Right cardiac atrium (tissue), 5 donors: ENCODE measurements around the gene PHC2. TPM values are rescaled to one million over a fixed set of nuclear protein-coding genes. Genes with fewer than 3 reads are reported as not detected.
A peak's percentile ranks its signal among the peaks of the same experiment; 100 is the strongest.
"Not testable (repeated sequence)": the region's sequence is repeated elsewhere in the genome, so short reads cannot be mapped to it uniquely, and the experiment has no call there.

Experiments used
- ATAC-seq, 2 donors: fragments of 200-7000 bp; cut with Tn5 transposase; one replicate each; pipeline versions ENCODE4 v1.8.0 to v1.9.1; 2020; ENCODE audit warnings: moderate library complexity in 2 of 2, mild to moderate bottlenecking in 1 of 2
- DNase-seq, 3 donors: peaks; one replicate each; pipeline ENCODE4 v3.0.0-alpha.2; 2020
- H3K27ac ChIP-seq: one replicate; pipeline ENCODE4 v1.5.1; 2013; ENCODE audit warnings: mild to moderate bottlenecking, low read length, control low read depth, moderate library complexity
- H3K27me3 ChIP-seq: one replicate; pipeline ENCODE4 v1.6.1; 2013; ENCODE audit not compliant: control insufficient read depth, insufficient read depth
- H3K4me1 ChIP-seq: one replicate; pipeline ENCODE4 v1.6.1; 2013; ENCODE audit warnings: low read length; ENCODE audit not compliant: control insufficient read depth, insufficient read depth
- H3K4me3 ChIP-seq: one replicate; pipeline ENCODE4 v1.5.1; 2013; ENCODE audit warnings: low read length, control low read depth
- H3K9me3 ChIP-seq: one replicate; pipeline ENCODE4 v1.6.1; 2013; ENCODE audit warnings: low read length; ENCODE audit not compliant: control insufficient read depth
- WGBS: extraction: QIAGEN DNeasy Blood & Tissue Kit; methylation state at CpG from one replicate; pipeline ENCODE4 v1.1.7; 2013; 5-methylcytosine and 5-hydroxymethylcytosine counted together
- intact Hi-C, 4 donors: fragments of 100-400 bp; cut with DNase I; formaldehyde crosslinking; loops; one replicate each; pipeline versions ENCODE4 v1.11.0 to v1.14.0; 2022 to 2023
- polyA plus RNA-seq: library from polyadenylated mRNA; stranded (reverse); fragments of 200-250 nt; gene quantifications from one replicate; pipeline ENCODE4 v1.2.3, GENCODE V29; 2013
- total RNA-seq, 4 donors: library from RNA; stranded (reverse); fragmentation: NEBNext Ultra II Directional; extraction: Animal tissue kit (Norgen Biotek cat#: 25700); gene quantifications; one replicate each; pipeline ENCODE4 v1.2.1, GENCODE V29; 2021
- donor health status: healthy with polysubstance abuse.
- donor health status: DM: no; HTN: yes; CAD: no.
- donor health status: DM: no; HTN: no; CAD: no.
- donor health status: DM: no; HTN: yes; CAD: no; lungs with severe emphysema.
- donor health status: DM: yes; HTN: yes; CAD: no.

Gene PHC2
- total and polyA plus RNA-seq, 5 donors = 89.3 to 105 (median 97.5) TPM

- DNase-seq (peak in 1 of 3 donors; percentile 3), ATAC-seq (no peak)
- WGBS = 87% methylated on average over 4 of the region's 4 CpGs
- peaks cover 5% of the 10 kb centered on the region for H3K4me1 ChIP-seq
- no peaks in the 10 kb centered on the region for H3K9me3 ChIP-seq
- H3K27me3 ChIP-seq = no peaks in the 10 kb centered on the region
- H3K4me3 ChIP-seq = no peak overlapping the region
- intact Hi-C loops = loop anchor here (5.0 to 10.0 kb wide), 4 partner anchors 69 to 317 kb away; no protein-coding TSS in a partner anchor
- no peak overlapping the region for H3K27ac ChIP-seq
These were observed 132.8 kb downstream of the PHC2 start for GRCh38 chr1:33297911-33298622.

GRCh38 chr1:33296824-33297223 is 134.1 kb downstream of the PHC2 start:
- DNase-seq (peak in 1 of 3 donors; percentile 21), ATAC-seq (no peak)
- intact Hi-C loops = loop anchor here (5.0 to 10.0 kb wide), 4 partner anchors 70 to 318 kb away; no protein-coding TSS in a partner anchor

DNA sequence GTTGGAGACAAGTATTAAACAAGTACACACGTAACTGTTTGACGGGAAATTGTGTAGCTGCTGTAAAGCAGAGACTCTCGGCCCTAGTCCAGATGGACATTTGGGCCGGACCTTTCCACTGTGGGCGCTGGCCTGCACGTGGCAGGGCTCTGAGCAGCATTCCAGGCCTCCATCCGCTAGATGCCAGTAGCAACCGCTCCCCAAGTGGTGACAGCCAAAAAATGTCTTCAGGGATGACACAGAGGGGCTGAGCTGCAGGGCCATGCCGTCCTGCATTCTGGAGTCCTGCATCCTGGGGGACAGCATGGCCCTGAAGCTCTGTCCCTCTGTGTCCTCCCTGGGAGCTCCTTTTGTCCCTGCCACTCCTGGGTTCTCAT is 134.8 kb downstream of the PHC2 start:
- intact Hi-C loops = loop anchor here (5.0 to 10.0 kb wide), 4 partner anchors 71 to 319 kb away; no protein-coding TSS in a partner anchor

More at GRCh38 chr1:33296824-33297223, 134.1 kb downstream of the PHC2 start:
- Histone ChIP-seq H3K4me3 (no peak overlapping the region), H3K27ac (no peak overlapping the region), H3K4me1 (peaks cover 5% of the 10 kb centered on the region), H3K9me3 (no peaks in the 10 kb centered on the region), H3K27me3 (no peaks in the 10 kb centered on the region)
- WGBS = 94% methylated on average over 4 of the region's 4 CpGs

GRCh38 chr1:33295450-33296081 is 135.3 kb downstream of the PHC2 start:
- no peak overlapping the region for H3K27ac ChIP-seq
- 34% methylated on average over 12 of the region's 12 CpGs for WGBS
- peaks cover 3% of the 10 kb centered on the region for H3K4me1 ChIP-seq
- no peaks in the 10 kb centered on the region for H3K27me3 ChIP-seq
- intact Hi-C loops = loop anchor here (2.0 to 10.0 kb wide), 6 partner anchors 71 to 319 kb away; no protein-coding TSS in a partner anchor
- H3K9me3 ChIP-seq = no peaks in the 10 kb centered on the region
- ATAC-seq = peak; percentile 78 to 81
- no peak overlapping the region for H3K4me3 ChIP-seq
- peak; percentile 82 to 93 (median 93) for DNase-seq

More for the DNA sequence above, 134.8 kb downstream of the PHC2 start:
- peak in 1 of 2 donors; percentile 5 for ATAC-seq
- H3K9me3 ChIP-seq = no peaks in the 10 kb centered on the region
- peaks cover 5% of the 10 kb centered on the region for H3K4me1 ChIP-seq
- no peaks in the 10 kb centered on the region for H3K27me3 ChIP-seq
- no peak overlapping the region for H3K27ac ChIP-seq
- 70% methylated on average over 9 of the region's 9 CpGs for WGBS
- H3K4me3 ChIP-seq = no peak overlapping the region
- peak in 2 of 3 donors; percentile 45 to 67 for DNase-seq

DNA sequence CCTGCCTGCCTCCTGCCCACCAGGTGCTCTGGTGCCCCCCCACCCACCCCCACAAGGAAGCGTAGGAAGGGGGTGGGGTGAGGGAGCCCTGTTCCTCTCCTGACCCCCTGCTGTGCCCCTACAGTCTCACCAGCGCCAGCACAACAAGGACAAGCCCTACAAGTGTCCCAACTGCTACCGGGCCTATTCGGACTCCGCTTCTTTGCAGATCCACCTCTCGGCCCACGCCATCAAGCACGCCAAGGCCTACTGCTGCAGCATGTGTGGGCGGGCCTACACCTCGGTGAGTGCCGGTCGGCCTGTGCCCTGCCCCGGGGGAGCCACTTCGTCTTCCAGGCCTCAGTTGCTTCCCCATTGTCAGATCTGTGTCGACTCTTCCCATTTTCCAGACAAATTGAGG is 135.9 kb downstream of the PHC2 start:
- intact Hi-C loops = loop anchor here (2.0 to 10.0 kb wide), 6 partner anchors 72 to 320 kb away; no protein-coding TSS in a partner anchor
- Histone ChIP-seq H3K4me3 (no peak overlapping the region), H3K4me1 (peaks cover 2% of the 10 kb centered on the region), H3K27ac (no peak overlapping the region), H3K9me3 (no peaks in the 10 kb centered on the region), H3K27me3 (no peaks in the 10 kb centered on the region)
- WGBS = 83% methylated on average over 15 of the region's 15 CpGs
- DNase-seq (peak in 1 of 3 donors; percentile 69), ATAC-seq (peak; percentile 2 to 11)

GRCh38 chr1:33294071-33295010 is 136.6 kb downstream of the PHC2 start:
- 79% methylated on average over 13 of the region's 13 CpGs for WGBS
- intact Hi-C loops = loop anchor here (2.0 to 10.0 kb wide), 6 partner anchors 72 to 320 kb away; no protein-coding TSS in a partner anchor
- ATAC-seq (no peak), DNase-seq (peak in 1 of 3 donors; percentile 34)
- Histone ChIP-seq H3K27ac (no peak overlapping the region), H3K27me3 (no peaks in the 10 kb centered on the region), H3K9me3 (no peaks in the 10 kb centered on the region), H3K4me3 (no peak overlapping the region), H3K4me1 (peaks cover 2% of the 10 kb centered on the region)

DNA sequence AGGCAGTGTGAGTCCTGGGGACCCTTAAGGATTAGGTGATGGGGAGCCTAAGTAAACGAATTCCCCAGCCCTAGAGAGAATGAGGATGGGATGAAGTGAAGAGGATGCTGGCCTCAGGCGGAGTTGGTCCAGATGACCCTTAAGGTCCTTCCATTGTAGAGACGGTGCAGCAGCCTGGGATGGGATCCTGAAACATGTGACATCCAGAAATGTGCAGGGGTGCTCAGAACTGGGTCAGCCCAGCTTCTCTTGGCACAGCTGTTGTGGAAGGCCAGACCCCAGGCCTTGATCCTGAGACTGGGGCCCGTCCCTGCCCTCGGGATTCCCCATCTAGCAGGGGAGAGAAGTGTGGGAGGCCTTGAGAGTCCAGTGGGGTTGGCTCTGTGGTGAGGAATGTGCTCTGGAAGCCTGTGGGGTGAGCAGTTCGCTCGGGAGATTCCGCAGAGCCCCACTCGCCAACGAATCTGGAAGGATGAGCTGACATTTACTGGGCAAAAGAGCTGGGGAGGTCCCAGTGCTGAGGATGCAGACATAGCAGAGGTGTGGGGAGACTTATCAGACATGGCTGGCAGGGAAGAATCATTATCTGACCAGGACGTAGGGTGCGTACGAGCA is 138.1 kb downstream of the PHC2 start:
- Histone ChIP-seq H3K4me3 (no peak overlapping the region), H3K27ac (no peak overlapping the region), H3K9me3 (no peaks in the 10 kb centered on the region), H3K27me3 (no peaks in the 10 kb centered on the region), H3K4me1 (no peaks in the 10 kb centered on the region)
- ATAC-seq (no peak), DNase-seq (peak in 1 of 3 donors; percentile 20)
- 64% methylated on average over 13 of the region's 13 CpGs for WGBS
- intact Hi-C loops = loop anchor here in 3 of 4 donors (10.0 kb wide), 2 partner anchors 172 to 322 kb away; no protein-coding TSS in a partner anchor

DNA sequence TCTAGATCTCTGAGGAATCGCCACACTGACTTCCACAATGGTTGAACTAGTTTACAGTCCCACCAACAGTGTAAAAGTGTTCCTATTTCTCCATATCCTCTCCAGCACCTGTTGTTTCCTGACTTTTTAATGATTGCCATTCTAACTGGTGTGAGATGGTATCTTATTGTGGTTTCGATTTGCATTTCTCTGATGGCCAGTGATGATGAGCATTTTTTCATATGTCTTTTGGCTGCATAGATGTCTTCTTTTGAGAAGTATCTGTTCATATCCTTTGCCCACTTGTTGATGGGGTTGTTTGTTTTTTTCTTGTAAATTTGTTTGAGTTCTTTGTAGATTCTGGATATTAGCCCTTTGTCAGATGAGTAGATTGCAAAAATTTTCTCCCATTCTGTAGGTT is 140.3 kb downstream of the PHC2 start:
- ATAC-seq, DNase-seq, H3K27me3 ChIP-seq, H3K4me3 ChIP-seq, H3K27ac ChIP-seq, H3K9me3 ChIP-seq, H3K4me1 ChIP-seq: not testable (repeated sequence)
- intact Hi-C loops = loop anchor here in 3 of 4 donors (10.0 kb wide), 2 partner anchors 174 to 324 kb away; no protein-coding TSS in a partner anchor
- 84% methylated on average over 1 of the region's 2 CpGs for WGBS

GRCh38 chr1:33289858-33290154 is 141.1 kb downstream of the PHC2 start:
- DNase-seq (no peak), ATAC-seq (no peak)
- H3K27ac ChIP-seq = no peak overlapping the region
- intact Hi-C loops = loop anchor here in 3 of 4 donors (10.0 kb wide), 2 partner anchors 175 to 325 kb away; no protein-coding TSS in a partner anchor
- H3K9me3 ChIP-seq = no peaks in the 10 kb centered on the region
- H3K4me3 ChIP-seq = no peak overlapping the region
- peaks cover 4% of the 10 kb centered on the region for H3K4me1 ChIP-seq
- no peaks in the 10 kb centered on the region for H3K27me3 ChIP-seq
- 90% methylated on average over 3 of the region's 3 CpGs for WGBS
